GM21367 (cell line): ENCODE results near the gene MGRN1.
"Not testable (repeated sequence)": the region's sequence is repeated elsewhere in the genome, so short reads cannot be mapped to it uniquely, and the experiment has no call there.

Experiments used
- ATAC-seq: cut with Tn5 transposase; IDR thresholded peaks from one replicate; pipeline ENCODE4 v1.9.1; 2021; ENCODE audit not compliant: unreplicated experiment

The MGRN1 gene

DNA sequence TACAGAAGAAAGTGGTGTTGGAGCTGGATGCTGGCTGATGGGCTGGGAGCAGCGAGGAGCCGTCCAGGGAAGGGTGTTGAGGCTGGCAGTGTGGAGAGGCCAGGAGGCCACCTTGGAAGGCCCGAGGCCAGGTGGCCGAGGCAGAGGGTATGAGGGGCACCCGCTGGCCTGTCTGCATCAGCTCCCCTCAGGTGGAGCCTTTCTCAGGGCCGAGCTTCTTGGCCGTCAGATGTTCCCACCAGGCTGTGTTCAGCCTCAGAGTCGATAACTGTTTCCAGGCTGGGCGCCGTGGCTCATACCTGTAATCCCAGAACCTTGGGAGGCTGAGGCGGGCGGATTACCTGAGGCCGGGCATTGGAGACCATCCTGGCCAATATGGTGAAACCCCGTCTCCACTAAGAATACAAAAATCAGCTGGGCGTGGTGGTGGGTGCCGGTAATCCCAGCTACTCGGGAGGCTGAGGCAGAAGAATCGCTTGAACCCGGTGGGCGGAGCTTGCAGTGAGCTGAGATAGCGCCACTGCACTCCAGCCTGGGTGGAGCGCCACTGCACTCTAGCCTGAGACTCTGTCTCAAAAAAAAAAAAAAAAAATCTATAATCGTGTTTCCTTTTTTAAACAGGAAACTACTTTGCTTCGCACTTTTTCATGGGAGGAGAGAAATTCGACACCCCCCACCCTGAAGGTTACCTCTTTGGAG is 25.3 kb downstream of the MGRN1 start:
- no peak for ATAC-seq

DNA sequence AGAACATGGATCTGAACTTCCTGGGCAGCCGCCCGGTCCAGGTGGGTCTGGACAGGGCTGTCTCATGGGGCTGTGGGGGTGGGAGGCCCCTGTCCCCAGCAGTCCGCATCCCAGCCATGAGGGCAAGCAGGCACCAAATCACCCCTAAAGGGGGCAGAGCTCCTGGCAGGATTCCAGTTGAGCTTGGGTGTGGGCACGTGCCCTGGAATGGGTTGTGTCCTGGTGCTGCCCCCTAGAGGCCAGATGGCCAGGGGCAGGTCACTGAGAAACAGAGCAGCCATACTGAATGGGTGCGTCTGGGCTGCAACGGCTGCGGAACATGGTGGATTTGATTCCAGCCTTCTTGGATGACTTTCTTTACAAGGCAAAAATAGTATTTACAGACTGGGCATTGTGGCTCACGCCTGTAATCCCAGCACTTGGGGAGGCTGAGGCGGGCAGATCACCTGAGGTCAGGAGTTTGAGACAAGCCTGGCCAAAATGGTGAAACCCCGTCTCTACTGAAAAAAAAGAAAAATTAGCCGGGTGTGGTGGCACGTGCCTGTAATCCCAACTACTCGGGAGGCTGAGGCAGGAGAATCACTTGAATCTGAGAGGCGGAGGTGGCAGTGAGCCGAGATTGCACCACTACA is 25.9 kb downstream of the MGRN1 start:
- not testable (repeated sequence) for ATAC-seq

DNA sequence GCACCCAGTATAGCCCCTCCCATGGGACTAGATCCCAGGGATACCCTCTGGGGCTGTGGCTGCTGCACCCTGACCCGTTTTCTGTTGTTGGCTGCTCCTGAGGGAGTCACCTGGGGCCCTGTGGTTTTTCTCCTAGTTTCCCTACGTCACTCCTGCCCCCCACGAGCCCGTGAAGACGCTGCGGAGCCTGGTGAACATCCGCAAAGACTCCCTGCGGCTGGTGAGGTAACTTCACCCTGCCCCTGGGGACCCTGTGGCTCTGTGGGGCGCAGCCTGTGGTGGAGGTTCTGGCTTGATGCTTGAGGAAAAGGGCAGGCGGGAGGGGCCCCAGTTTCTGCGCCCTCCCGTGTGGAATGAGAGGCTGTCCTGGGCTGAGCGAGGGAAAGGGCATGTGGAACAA is 27.2 kb downstream of the MGRN1 start:
- ATAC-seq: no peak

DNA sequence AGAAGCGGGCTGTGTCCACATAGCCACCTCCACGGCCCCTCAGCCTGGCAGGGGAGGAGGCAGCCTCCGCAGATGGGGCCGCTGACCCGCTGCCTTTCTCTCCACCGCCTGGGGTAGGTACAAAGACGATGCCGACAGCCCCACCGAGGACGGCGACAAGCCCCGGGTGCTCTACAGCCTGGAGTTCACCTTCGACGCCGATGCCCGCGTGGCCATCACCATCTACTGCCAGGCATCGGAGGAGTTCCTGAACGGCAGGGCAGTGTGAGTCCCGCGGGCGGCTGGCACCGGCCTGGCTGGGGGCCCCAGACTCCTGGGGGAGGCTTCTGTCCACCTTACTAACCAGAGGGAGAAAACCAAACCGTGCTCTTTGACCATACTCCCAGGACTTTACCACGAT is 27.9 kb downstream of the MGRN1 start:
- no peak for ATAC-seq

DNA sequence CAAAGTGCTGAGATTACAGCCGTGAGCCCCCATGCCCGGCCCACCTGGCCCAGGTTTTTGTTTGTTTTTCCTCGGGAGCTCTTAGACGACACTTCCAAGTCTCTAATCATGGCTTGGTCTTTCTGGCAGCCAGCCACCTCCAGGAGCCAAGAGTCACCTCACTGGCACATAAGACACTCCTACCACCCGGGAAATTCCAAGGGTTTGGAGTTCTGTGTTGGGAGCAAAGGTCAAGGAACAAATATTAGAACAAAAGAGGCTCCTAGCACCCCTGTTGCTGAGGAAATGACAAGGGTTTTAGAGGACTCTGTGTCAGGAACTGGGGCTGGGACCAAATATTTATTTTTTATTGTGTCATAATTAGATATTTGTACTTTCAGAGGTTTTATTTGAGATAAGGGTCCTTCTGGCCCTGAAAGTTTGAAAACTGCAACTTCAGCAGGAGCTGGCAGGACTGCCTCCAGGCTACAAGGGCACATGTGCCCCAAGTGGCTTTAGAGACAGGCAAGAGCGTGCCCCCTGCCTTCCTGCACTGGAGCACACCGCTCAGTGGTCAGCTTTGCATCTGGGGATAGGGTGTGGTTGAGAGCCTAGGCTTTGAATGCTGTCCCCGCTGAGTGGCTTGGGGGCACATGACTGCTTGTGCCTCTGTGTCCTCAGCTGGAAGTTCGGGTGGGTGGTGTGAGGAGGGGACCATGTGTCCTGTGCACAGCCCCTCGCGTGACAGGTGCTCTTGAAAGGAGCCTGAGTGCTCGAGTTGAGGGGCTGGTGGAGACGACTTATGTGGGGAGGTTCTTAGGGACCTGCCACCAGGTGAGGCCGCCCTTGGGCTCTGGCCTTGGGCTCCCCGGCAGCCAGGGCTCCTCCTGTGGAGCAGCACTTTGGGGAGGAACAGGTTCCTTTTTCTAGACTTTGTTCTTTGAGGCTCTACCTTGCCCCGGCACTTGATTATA is 29.7 kb downstream of the MGRN1 start:
- ATAC-seq: no peak

DNA sequence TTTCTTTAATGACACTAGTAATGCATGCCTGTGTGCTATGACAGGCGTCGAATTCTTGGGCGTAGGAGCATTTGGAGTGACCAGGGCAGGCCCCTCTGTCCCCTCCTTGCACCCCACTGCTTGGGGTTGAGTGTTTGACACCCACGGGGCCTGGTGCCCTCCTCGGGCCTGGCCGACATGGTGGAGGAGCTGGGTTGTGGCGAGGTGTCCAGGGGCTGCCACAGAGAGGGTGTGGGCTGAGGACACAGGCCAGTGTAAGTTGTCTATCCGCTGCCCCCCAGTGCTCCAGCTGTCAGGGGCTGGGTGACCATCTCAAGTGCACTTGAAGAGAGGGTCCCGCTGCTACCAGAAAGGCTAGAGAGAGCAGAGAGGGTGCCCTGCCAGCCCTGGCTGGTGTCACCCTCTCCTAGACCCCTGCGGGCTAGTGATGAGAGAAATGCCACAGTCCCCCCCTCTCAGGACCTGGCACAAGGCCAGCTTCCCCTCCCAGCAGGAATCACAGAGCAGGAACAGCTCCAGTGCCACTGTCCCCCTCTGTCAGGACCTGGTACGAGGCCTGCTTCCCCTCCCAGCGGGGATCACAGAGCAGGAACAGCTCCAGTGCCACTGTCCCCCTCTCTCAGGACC is 30.5 kb downstream of the MGRN1 start:
- no peak for ATAC-seq

DNA sequence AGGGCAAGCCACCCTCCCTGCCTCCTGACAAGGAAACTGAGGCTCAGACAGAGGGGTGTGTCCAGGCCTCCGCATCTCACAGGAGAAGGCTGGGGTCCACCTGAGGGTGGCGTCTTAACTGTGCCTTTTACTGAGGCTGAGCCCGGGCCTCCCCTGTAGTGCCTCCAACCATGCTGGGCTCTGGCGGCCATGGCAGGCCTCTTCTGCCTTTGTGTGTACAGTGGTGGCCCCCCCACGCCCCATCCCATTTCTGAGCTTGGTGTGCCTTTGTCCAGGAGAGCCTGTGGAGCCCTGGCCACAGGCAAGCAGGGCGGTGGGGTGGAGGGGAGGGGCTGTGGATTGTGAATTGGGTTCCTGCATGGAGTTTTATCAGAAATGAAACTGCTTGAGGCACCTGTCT is 31.2 kb downstream of the MGRN1 start:
- ATAC-seq: no peak

DNA sequence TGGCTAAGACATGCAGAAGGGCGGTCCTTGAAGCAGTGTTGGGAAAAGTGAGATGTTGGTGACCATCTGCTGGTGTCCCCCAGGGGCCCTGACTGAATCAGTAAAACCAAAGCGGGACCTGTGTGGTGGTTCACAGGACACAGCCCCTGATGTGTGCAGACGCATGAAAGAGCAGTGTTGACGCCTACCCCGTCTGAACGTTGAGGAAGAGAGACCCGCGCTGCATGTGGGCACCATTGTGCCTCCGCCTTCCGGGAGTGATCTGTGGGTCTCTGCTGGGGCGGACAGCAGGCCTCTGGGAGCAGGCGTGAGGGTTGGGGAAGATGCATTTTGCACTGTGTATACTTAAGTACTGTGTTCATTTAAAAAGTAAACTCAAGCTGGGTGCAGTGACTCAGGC is 31.6 kb downstream of the MGRN1 start:
- no peak for ATAC-seq

DNA sequence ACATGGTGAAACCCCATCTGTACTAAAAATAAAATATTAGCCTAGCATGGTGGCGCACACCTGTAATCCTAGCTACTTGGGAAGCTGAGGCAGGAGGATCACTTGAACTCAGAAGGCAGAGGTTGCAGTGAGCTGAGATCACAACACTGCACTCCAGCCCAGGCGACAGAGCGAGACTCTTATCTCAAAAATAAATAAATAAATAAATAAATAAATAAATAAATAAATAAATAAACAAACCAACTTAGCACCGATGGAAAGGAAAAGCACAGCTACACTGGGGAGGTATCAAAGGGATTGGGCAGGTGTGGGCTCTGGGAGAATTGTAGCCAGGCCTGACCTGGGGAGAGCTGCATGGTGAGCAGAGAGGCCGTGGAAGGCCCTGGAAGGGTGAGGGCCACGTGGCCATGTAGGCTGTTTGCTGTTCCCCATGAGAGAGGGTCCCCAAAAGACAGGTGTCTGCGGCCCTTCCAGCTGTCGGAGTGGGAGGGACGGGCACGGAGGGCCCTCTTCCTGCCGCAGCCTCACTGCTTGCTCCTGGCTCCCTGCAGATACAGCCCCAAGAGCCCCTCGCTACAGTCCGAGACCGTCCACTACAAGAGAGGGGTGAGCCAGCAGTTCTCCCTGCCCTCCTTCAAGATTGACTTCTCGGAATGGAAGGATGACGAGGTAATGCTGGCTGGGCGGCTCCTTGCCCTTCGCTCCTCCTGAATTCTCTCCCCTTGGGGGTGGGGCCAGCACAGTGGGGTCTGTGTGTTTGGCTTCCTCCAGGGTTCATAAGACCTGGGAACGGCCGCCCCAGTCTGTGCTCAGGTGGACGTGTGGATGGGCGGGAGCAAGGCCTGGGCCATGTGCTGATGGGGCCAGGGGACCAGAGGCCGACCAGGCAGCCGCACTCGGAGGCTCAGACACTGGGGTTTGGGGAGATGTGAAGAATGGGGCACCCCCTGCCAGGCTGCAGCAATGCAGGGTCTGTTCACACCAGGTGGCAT is 32.4 kb downstream of the MGRN1 start:
- ATAC-seq: no peak

DNA sequence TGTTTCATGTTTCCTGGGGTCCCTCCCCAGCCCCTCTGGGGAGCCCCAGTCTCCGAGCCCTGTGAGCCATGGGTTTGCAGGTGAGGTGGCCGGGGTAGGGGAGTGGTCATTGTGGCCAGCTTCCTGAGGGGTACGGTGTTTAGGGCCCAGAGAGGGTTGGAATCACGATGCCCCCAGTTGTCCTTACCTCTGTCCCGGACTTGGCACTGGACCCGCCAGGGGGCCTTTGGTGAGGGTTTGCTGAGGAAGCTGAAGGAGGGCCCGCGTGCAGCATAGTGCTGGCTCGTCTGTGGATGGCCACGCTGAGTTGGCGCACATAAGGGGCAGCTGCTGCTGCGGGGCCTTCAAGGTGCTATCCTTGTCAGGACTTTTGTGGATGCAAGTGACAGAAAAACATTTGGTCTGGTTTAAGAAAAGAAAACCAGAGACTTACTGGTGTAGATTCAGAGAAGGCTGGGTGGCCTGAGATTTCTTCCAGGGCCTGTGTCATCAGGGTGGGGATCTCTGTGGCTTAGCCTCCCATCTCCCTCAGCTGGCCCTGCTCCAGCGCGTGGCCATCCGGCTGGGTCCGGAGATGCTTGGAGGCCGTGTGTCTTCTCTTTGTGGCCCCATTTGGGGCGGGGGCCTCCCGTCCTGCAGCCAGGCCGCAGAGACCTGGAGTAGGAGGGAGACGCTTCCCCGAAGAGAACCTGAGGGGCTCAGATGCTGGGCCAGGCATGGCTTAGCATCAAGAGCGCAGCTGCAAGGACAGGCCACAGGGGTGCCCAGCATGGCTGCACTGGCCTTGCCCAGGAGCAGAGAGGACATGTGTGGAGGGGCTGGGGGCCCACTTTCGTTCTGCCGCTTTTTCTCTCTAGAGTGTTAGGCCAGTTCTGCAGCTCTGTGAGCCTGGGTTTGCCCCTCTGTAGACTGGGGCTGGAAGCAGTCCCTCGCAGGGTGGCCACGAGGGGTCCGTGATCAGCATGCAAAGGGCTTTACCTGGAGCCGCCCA is 35.0 kb downstream of the MGRN1 start:
- no peak for ATAC-seq

DNA sequence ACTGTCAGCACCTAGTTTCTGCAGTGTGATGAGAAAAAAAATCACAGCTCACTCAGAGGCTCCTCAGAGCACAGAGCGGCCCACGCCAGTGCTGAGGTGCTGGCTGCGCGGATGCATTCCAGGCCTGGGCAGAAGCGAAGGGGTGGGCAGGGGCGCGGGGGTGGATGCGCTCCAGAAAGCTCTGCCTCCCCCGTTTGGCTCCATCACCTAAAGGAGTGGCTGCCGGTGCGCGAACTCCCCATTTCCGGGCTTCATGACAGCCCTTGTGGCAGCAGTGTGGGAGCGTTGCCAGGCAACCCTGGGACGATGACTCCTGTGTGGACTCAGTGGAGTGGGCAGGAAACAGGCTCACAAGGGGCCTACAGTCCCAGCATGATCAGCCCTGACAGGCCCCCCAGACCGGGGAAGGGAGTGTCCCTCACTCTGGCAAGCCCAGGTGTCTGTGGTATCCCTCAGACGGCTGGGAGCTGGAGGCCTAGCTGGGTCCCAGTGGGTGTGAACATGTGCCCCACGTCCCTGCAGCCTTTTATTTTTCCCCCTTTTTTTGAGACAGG is 35.9 kb downstream of the MGRN1 start:
- no peak for ATAC-seq

DNA sequence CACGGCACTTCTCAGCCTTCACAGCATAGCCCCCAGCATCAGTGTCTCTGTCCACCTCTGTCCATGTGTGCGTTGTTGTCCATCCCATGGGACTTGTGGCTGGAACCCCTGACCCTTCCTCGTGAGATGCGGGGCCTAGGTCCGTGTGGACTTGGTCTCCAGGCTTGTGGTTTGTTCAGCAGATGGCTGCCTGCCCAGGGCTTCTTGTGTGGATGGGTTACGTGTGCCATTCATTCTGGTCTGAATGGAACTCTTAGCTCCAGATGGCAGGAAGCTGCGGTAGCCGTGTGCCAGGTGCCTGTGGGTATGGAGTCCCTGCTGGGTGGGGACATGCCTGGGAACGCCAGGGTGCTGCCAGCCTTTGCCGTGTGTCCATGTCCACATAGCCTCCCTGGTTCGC is 37.0 kb downstream of the MGRN1 start:
- no peak for ATAC-seq

DNA sequence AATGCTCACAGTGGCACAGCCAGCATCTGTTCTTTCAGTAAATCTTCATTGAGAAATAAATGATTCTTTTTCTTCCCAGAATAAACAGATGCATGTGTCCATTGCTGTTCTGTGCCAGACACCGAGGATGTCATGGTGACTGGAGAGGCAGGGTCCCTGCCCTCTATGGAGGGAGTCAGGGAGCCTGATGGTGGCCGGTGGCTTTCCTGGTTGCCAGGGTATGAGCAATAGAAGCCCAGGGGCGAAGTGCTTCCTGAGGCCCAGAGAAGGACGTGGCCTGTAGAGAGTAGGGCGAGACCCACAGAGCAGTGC is 38.8 kb downstream of the MGRN1 start:
- no peak for ATAC-seq

DNA sequence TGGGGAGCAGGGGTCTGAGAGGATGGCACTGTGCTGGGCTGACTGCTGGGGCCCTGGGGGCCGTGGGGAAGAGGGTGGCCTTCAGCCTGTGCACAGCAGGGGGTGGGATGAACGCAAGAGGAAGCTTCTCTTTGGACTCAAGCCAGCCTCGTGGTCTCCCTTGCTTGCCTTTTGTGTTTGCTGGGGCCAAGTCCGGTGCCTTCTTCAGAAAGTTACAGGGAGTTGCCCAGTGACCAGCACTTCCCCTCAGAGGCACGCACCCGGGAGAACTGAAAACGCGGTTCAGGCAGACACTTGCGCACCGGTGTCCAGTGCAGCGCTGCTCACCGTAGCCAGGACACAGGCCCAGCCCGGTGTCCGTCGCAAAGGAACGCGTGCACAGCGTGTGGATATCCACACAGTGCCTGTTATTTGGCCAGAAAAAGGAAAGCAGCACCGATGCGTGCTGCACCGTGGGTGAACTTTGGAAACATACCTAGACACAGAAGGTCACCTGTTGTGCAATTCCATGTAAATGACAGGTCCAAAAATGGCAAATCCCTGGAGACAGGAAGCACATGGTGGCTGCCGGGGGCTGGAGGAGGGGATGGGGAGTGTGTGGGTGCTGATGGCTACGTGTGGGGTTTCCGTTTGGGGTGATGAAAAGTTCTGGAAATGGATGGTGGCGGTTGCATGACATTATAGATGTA is 39.3 kb downstream of the MGRN1 start:
- ATAC-seq: no peak

DNA sequence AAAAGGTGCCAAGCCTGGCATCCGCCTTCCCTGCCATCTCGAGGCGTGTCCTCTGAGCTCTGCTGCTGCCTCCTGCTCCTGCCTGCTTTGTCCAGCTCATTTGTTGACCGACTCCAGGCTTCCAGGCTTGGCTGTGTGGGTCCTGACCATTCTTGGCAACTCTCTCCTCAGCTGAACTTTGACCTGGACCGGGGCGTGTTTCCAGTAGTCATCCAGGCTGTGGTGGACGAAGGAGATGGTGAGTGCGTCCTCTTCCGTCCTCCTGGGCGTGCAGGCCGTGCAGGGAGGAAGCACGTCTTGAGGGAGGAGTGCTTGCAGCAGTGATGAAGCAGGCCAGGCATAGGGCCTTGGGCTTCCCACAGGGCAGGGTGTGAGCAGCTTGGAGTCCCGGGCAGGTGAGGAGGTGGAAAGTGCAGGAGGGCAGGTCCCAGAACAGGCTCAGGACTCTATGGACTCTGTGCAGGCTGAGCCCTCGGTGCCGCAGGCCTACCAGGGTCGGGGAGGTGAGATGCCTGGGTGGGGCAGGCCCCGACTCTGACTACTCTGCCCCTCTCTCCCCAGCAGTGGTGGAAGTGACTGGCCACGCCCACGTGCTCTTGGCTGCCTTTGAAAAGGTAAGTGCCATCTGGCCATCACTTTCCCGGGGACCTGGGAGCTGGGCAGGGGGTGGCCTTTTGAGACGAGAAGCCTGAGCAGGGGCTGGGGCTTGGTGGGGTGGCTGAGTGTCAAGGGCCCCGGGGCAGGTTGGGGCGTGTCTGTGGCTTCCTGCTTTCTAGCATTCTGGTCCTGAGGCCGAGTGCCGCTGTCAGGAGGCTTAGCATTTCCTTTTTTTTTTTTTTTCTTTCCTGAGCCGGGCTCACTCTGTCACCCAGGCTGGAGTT is 40.2 kb downstream of the MGRN1 start:
- no peak for ATAC-seq

DNA sequence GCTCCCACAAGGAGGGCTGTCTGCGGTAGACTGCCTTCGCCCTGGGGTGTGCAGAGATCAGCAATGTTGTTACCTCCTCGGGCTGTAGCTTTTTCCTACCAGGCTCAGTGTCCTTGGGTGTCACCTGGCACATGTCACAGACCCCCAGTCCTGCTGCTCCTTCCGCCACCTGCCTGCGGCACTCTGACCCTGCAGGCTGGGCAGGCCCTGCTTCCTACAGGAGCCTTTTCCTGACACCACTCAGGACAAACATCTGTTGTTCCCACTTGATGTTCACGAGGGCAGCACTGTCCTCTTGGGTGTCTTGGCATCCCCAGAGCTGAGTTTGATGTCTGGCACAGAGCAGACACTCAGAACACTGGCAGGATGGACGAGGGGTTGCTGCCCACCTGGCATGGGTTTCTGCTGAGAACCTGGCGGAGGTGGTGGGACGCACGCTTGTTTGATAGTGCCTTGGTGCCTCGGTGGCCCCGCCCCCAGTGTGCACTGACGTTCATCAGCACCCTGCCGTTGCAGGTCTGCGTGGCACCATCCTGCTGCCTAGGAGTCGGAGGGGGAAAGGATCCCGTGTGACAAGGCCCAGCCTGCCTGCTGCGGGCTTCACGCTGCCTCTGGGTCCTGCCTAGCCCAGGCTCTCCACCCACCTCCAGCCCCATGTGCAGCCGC is 42.0 kb downstream of the MGRN1 start:
- no peak for ATAC-seq
